K562 (cell line): ENCODE measurements around the gene CFAP70. TPM values are rescaled to one million over a fixed set of nuclear protein-coding genes. Genes with fewer than 3 reads are reported as not detected.

ENCODE experiments used
- BACH1 ChIP-seq: fragments of 200-800 bp; sonication (Bioruptor generic); IDR thresholded peaks from 2 replicates; pipeline ENCODE4 v1.6.1; 2016; ENCODE audit warnings: missing genetic modification characterization, missing compliant biosample characterization
- ETS2 ChIP-seq: IDR thresholded peaks from 2 replicates; pipeline ENCODE4 v1.6.1; 2016; ENCODE audit warnings: borderline replicate concordance, missing genetic modification characterization, mild to moderate bottlenecking, moderate library complexity, missing compliant biosample characterization; ENCODE audit not compliant: poor library complexity, severe bottlenecking
- ETV6 ChIP-seq, 3 experiments: fragments of 150-350 bp in 1 of 3; sonication (generic) in 1 of 3; formaldehyde crosslinking in 1 of 3; IDR thresholded peaks; 2 replicates each; pipeline versions ENCODE4 v1.6.1 to v1.8.0; 2014 to 2022; ENCODE audit warnings: borderline replicate concordance in 2 of 3, low read depth in 2 of 3, antibody characterized with exemption in 1 of 3, low read length in 1 of 3, mild to moderate bottlenecking in 1 of 3, missing genetic modification reagents in 1 of 3
- EZH2 ChIP-seq: IDR thresholded peaks from 2 replicates; pipeline ENCODE4 v1.6.1; 2012; ENCODE audit warnings: low read depth, mild to moderate bottlenecking, inconsistent platforms, low read length, borderline replicate concordance
- HDAC3 ChIP-seq: fragments of 450-650 bp; IDR thresholded peaks from 2 replicates; pipeline ENCODE4 v1.6.1; 2018; ENCODE audit warnings: borderline replicate concordance, mild to moderate bottlenecking, moderate library complexity; ENCODE audit not compliant: partially characterized antibody
- HNRNPL ChIP-seq: fragments of 200-400 bp; formaldehyde crosslinking; IDR thresholded peaks from 2 replicates; pipeline ENCODE4 v1.6.1; 2017; ENCODE audit warnings: low read depth, mild to moderate bottlenecking, low read length
- JUND ChIP-seq, 2 experiments: IDR thresholded peaks; 2 replicates in 1 of 2; 3 replicates in 1 of 2; pipeline ENCODE4 v1.6.1; 2011; ENCODE audit warnings: borderline replicate concordance in 2 of 2, low read depth in 2 of 2, low read length in 2 of 2, improper control_type of control experiment in 1 of 2, missing biosample characterization in 1 of 2, missing genetic modification characterization in 1 of 2, missing genetic modification reagents in 1 of 2
- KHSRP ChIP-seq: fragments of 450-650 bp; IDR thresholded peaks from 2 replicates; pipeline ENCODE4 v1.6.1; 2017
- MTA1 ChIP-seq: fragments of 450-650 bp; IDR thresholded peaks from 2 replicates; pipeline ENCODE4 v1.6.1; 2017; ENCODE audit warnings: borderline replicate concordance
- PHF20 ChIP-seq: fragments of 450-650 bp; IDR thresholded peaks from 2 replicates; pipeline ENCODE4 v1.6.1; 2018; ENCODE audit not compliant: partially characterized antibody
- RAD51 ChIP-seq: fragments of 450-650 bp; IDR thresholded peaks from 2 replicates; pipeline ENCODE4 v1.7.1; 2016; ENCODE audit warnings: low read depth, mild to moderate bottlenecking, borderline replicate concordance
- RBM15 ChIP-seq: fragments of 200-400 bp; formaldehyde crosslinking; IDR thresholded peaks from 2 replicates; pipeline ENCODE4 v1.6.1; 2018; ENCODE audit warnings: mild to moderate bottlenecking, low read length, moderate library complexity; ENCODE audit not compliant: insufficient read depth
- SIRT6 ChIP-seq: IDR thresholded peaks from one replicate; pipeline ENCODE4 v1.6.1; 2012; ENCODE audit warnings: low read depth, mild to moderate bottlenecking, control low read depth, inconsistent platforms, low read length, moderate library complexity
- SMC3 ChIP-seq: conservative IDR thresholded peaks from 2 replicates; pipeline ENCODE4 v1.6.1; 2011; ENCODE audit warnings: low read depth, low read length, improper control_type of control experiment; ENCODE audit not compliant: insufficient read depth
- STAT5A ChIP-seq: IDR thresholded peaks from 2 replicates; pipeline ENCODE4 v1.6.1; 2012; ENCODE audit warnings: low read length, inconsistent platforms, borderline replicate concordance
- TFAP4 ChIP-seq: sonication (generic); formaldehyde crosslinking; IDR thresholded peaks from 2 replicates; pipeline ENCODE4 v1.8.0; 2022; ENCODE audit warnings: missing genetic modification reagents, mild to moderate bottlenecking, moderate library complexity, borderline replicate concordance
- TRIM25 ChIP-seq: fragments of 450-650 bp; IDR thresholded peaks from 2 replicates; pipeline ENCODE4 v1.7.0; 2016; ENCODE audit warnings: borderline replicate concordance
- ZBTB43 ChIP-seq: sonication (generic); formaldehyde crosslinking; IDR thresholded peaks from 2 replicates; pipeline ENCODE4 v1.8.0; 2023; ENCODE audit warnings: mild to moderate bottlenecking, missing genetic modification reagents
- ZHX1 ChIP-seq: fragments of 150-350 bp; conservative IDR thresholded peaks from 2 replicates; pipeline ENCODE4 v1.6.1; 2014; ENCODE audit warnings: low read length
- ZNF57 ChIP-seq: fragments of 450-650 bp; formaldehyde crosslinking; IDR thresholded peaks from 2 replicates; pipeline ENCODE4 v1.4.0; 2020; ENCODE audit warnings: mild to moderate bottlenecking, moderate library complexity
- polyA plus RNA-seq, 8 experiments: library from polyadenylated mRNA; depleted of rRNA in 4 of 8; stranded (reverse) in 5 of 8; unstranded in 3 of 8; fragments of >200 nt; fragmentation: Nextera tagmentation in 2 of 8; fragmentation: Illumina TruSeq in 1 of 8; extraction: Ambion mirVana in 2 of 8; extraction: Trizol in 1 of 8; gene quantifications; 2 replicates each; pipeline versions ENCODE4 v1.2.1 to v1.2.3, GENCODE V29; 2011 to 2014; ENCODE audit warnings: inconsistent platforms in 1 of 8, missing spikeins in 1 of 8
- total RNA-seq, 7 experiments: library from RNA; depleted of rRNA in 6 of 7; stranded (reverse); fragments of >200 nt in 6 of 7; fragmentation: Illumina TruSeq in 2 of 7; extraction: Trizol in 2 of 7; gene quantifications; 2 replicates each; pipeline versions ENCODE4 v1.2.1 to v1.2.3, GENCODE V29; 2011 to 2021; ENCODE audit warnings: low replicate concordance in 1 of 7

CFAP70 gene
- total and polyA plus RNA-seq, 9 of the 15 experiments (the other 6 are each of a cell fraction or from before 2014, with no cell fraction given) = 0.27 to 1.6 (median 0.86) TPM

GRCh38 chr10:73244866-73245477 is 113.7 kb downstream of the CFAP70 start (continued):
- no peak for TF ChIP-seq HNRNPL
- no peak for TF ChIP-seq SIRT6
- TF ChIP-seq ETV6 (IDR thresholded peaks at IDR 0.05; ENCODE audit: borderline replicate concordance in 1 of 2, low read depth in 2 of 2, low read length in 1 of 2) = no peak
- no peak for TF ChIP-seq ETV6 (CRISPR knock-in tag; IDR thresholded peaks at IDR 0.05; ENCODE audit: borderline replicate concordance)
- peak; percentile 48; the same call in 1 of the 2 replicates for TF ChIP-seq TFAP4 (CRISPR knock-in tag)
- no peak for TF ChIP-seq ZHX1
- peak; percentile 92 for TF ChIP-seq STAT5A
- no peak for TF ChIP-seq SMC3
- peak; percentile 44; the same call in 1 of the 2 replicates for TF ChIP-seq RAD51
- TF ChIP-seq EZH2 = no peak
- no peak for TF ChIP-seq ZNF57 (CRISPR knock-in tag)
- TF ChIP-seq HDAC3 = peak; percentile 90
- no peak for TF ChIP-seq ZBTB43
- TF ChIP-seq KHSRP = no peak; the same call in 1 of the 2 replicates
- no peak for TF ChIP-seq RBM15
- no peak for TF ChIP-seq ETS2 (tag)
- no peak for TF ChIP-seq MTA1
- peak; percentile 63 for TF ChIP-seq BACH1
- TF ChIP-seq PHF20 = no peak
- no peak for TF ChIP-seq TRIM25
- peak; percentile 67; the same call in 1 of the 2 replicates for TF ChIP-seq JUND (IDR thresholded peaks at IDR 0.05; ENCODE audit: borderline replicate concordance, low read depth, low read length)
- TF ChIP-seq JUND (tag; IDR thresholded peaks at IDR 0.05; ENCODE audit: borderline replicate concordance, low read depth, low read length) = peak; percentile 51; the same call in 1 of the 3 replicates
